ENCODE results near the gene ZMIZ1.

Gene ZMIZ1

GRCh38 chr10:79158402-79159097, 89.8 kb downstream of the ZMIZ1 start:
- no peak for DNase-seq

DNA sequence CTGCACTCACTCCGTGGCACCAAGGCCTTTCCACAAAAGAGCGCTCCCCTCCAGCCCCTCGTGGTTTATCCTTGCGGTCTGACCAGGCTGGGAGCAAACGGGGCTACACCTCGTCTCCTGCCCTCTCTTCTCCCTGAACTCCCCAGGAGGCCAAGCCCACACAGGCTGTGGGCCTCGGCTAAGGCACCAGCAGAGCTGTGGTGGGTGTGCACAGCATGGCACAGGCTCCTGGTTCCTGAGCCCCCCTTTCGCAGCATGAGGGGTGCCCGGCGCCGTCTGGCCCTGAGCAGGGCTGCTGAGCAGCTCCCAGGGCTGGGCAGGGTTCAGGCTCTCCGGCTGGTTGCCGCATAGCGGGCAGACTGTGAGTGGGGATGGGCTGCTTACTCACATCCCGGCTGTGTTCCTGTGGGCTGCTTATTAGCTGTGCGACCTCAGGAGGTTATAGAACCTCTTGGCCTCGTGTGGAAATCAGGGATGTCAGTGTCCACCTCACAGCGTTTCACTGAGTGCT, 90.4 kb downstream of the ZMIZ1 start:
- DNase-seq = no peak

- no peak for DNase-seq
These were observed 91.0 kb downstream of the ZMIZ1 start for GRCh38 chr10:79159785-79160184.

DNA sequence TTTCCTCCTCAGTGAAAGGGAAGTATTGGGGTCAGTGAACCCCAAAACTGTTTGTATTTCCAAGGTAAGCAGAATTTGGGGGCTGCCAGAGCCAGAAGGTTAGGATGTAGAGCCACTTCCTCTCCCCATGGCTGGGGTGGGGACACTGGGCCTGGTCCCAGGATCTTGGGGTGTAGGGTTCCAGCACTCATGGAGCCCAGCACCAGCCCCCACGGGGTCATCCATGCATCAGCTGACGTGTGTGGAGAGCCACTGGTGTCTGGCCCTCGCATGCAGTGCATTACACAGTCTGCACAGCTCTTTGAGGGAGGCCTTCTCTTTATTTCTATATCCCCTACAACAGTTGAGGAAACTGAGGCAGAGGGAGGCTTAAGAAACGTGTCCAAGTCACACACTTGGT, 91.4 kb downstream of the ZMIZ1 start:
- no peak for DNase-seq

DNA sequence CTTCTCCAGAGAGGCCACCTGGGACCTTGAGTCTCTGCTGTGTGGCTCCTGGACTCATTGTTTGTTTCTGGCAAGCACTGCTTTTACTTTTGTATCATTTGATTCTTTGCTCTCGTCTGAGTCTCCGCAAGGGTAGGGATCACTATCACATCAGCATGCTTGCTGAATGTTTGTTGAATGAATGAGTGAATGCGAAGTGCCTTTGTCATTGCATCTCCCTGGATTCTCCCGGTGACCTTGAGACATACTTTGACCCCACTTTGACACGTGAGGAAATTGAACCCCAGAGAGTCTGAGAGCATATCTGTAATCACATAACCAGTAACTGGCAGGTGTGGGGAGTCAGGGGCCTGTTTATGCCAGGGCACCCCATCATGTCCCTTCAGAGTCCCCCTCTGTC, 92.8 kb downstream of the ZMIZ1 start:
- DNase-seq = no peak

GRCh38 chr10:79162022-79162421, 93.3 kb downstream of the ZMIZ1 start:
- DNase-seq = no peak

GRCh38 chr10:79162861-79163665, 94.3 kb downstream of the ZMIZ1 start:
- no peak for DNase-seq

GRCh38 chr10:79163666-79163975, 94.9 kb downstream of the ZMIZ1 start:
- no peak for DNase-seq

- no peak for DNase-seq
These were observed 95.3 kb downstream of the ZMIZ1 start for GRCh38 chr10:79164075-79164474.

- no peak for DNase-seq
These were observed 96.5 kb downstream of the ZMIZ1 start for GRCh38 chr10:79165070-79165778.

DNA sequence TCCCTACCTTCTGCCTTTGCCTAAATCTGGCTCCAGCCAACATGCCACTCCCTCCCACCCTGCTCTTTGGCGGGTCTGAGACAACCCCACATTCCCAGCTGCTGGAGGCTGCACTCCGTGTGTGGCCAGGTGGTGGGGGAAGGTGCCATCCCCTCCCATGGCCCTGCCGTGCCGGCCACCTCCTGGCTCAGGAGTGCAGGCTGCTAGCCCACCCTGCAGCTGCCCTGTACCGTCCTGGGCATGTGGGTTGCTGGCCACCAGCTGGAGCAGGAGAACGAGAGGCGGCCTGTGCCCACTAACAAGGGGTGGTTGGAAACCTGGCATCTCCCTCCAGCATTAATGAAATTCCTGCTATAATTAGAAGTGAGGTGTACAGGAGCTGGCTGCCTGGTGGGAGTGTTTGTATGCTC, 97.6 kb downstream of the ZMIZ1 start:
- DNase-seq = no peak

GRCh38 chr10:79166741-79167140, 98.0 kb downstream of the ZMIZ1 start:
- no peak for DNase-seq

DNA sequence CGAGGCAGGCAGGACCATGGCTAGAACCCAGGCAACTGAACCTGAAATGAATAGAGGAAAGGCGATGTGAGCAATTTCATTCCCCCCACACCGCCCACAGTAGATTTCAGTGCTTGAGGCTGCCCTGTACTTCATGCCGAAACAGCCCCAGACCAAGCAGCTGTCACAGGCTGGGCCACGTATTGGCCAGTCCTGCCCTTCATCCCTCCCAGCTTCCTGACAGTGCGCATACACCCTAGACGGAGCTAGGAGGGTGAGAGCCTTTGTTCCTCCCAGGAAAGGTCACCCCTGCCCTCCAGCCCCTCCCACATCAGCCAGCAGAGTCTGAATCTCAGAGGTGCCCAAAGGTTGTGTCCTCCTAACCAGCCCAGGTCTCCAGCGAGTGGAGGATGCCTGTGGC, 98.8 kb downstream of the ZMIZ1 start:
- DNase-seq = no peak

GRCh38 chr10:79168210-79168609, 99.4 kb downstream of the ZMIZ1 start:
- no peak for DNase-seq

GRCh38 chr10:79170226-79170752, 101.5 kb downstream of the ZMIZ1 start:
- no peak for DNase-seq

DNA sequence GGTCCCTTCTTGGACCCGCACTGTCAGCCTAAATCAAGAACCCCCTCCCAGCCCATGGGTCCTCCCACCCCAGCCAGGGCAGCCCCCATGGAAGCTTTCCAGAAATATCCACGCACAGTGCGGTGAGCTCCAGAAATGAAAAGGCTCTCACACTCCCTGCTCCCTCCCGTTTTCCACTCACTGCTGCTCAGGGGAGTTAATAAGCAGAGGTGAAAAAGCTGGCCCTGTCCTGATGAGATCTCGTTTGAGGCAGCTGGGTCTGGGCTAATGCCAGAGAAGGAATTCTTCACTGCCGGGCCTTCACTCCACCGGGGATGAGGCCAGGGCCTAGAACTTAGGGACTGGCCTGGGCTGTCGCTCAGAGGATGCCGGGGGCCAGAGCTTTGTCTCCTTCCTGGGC, 102.2 kb downstream of the ZMIZ1 start:
- DNase-seq = no peak

GRCh38 chr10:79171504-79171903, 102.7 kb downstream of the ZMIZ1 start:
- DNase-seq = no peak

DNA sequence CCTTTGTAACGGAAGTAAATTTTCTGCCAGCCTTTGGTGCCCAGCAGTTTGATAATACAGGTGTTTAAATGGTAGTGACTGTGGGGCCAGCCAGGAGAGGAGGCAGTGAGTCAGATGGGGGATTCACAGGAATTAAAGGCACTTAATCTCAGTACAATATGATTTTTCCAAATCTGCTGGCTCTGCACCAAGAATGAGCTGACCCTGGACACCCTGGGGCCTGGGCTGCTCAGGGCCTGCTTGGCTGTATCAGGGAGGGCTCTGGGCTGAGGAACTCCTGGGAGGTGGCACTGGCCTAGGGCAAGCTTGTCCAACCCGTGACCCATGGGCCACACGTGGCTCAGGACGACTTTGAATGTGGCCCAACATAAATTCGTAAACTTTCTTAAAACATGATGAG, 104.1 kb downstream of the ZMIZ1 start:
- DNase-seq = no peak

DNA sequence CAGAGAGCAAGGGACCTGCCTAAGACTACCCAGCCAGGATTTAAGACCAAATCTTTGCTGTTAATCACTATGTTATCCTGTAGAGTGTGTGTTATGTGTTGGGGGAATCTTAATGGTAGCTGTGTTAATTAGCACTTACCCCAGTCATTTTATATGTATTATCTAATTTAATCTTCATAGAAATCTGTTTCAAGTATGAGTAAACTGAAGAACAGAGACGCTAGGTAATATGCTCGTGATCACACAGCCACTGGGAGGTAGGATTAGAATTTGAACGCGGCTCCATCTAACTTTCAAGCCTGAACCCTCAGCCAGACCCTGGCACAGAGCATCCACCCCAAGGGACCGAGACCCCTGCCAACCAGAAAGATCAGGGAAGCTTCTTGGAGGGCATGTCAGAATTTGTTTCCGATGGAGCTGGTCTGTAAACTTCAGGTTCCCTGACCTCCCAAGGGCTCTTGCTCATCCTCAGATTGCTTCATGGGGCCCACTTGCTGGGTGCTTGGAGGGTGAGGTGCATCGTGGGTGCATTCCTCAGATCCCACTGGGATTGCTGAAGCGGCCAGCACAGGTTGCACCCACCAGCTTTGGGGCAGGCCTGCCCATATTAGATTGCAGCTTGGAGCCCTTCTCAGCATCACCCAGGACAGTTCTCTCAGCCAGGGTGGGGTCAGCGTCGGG, 105.0 kb downstream of the ZMIZ1 start:
- DNase-seq = no peak

DNA sequence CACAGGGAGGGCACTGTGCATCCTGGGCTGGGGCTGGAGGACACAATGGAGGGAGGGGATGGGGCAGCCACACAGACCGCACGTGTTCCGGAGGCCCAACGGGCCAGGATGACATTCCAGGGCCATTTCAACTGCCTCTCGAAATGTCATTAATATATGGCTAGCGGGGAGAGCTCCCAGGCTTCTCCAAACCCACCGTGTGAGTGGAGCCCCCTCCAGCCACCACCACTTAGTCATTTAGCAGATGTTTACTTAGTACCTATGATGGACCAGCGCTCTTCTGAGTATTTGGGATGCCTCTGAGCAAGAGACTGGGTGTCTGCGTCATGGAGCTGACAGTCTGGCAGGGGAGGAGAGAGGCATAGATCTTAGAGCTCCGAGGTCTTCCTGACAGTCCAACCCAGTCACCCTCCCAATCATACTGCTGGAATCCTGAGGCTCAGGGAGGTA, 107.3 kb downstream of the ZMIZ1 start:
- DNase-seq = no peak

- no peak for DNase-seq
These were observed 108.3 kb downstream of the ZMIZ1 start for GRCh38 chr10:79176949-79177602.

GRCh38 chr10:79178070-79178576, 109.4 kb downstream of the ZMIZ1 start:
- DNase-seq = no peak
